GM21528 (cell line): ENCODE measurements around the gene PKM.

Experiments used
- ATAC-seq: cut with Tn5 transposase; IDR thresholded peaks from one replicate; pipeline ENCODE4 v1.9.1; 2021; ENCODE audit warnings: mild to moderate bottlenecking, moderate library complexity; ENCODE audit not compliant: unreplicated experiment, low FRiP score

Gene PKM

GRCh38 chr15:72161361-72162132 is 69.4 kb downstream of the PKM start:
- ATAC-seq = no peak

DNA sequence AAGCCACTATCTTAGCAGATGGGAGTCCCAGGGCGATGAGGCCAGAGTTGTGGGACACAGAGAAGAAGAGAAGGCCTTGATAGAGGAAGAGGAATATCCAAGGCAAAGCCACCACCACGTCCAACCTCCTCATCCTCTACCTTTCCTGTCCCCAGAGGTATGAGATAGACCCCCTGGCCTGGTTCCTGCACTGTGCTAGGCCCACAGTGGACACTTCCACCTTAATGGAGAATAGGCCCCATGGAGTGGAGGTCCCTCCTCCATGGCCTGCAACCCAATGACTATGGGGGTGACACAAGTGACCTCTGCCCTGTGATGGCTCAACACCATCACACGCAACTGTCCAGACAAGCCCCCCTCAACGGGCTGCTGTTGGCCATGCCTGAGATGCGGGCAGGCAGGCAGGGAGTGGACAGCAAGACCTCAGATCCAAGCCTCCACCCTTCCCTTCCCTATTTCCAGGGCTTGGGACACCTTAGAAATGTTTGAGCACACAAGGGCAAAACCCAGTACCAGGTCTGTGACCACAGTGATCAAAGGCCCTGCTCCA is 70.2 kb downstream of the PKM start:
- no peak for ATAC-seq

DNA sequence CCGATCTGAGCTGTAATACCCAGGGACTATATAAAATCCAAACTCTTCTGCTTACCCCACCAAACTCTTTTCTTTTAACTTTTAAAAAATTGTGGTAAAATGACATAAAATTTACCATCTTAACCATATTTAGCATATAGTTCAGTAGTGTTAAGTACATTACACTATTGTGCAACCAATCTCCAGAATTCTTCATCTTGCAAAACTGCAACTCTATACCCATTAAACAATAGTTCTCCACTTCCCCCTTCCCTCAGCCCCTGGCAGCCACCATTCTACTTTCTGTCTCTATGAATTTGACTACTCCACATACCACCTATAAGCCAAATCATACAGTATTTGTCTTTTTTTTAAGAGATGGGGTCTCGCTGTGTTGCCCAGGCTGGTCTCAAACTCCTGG is 74.1 kb downstream of the PKM start:
- no peak for ATAC-seq

DNA sequence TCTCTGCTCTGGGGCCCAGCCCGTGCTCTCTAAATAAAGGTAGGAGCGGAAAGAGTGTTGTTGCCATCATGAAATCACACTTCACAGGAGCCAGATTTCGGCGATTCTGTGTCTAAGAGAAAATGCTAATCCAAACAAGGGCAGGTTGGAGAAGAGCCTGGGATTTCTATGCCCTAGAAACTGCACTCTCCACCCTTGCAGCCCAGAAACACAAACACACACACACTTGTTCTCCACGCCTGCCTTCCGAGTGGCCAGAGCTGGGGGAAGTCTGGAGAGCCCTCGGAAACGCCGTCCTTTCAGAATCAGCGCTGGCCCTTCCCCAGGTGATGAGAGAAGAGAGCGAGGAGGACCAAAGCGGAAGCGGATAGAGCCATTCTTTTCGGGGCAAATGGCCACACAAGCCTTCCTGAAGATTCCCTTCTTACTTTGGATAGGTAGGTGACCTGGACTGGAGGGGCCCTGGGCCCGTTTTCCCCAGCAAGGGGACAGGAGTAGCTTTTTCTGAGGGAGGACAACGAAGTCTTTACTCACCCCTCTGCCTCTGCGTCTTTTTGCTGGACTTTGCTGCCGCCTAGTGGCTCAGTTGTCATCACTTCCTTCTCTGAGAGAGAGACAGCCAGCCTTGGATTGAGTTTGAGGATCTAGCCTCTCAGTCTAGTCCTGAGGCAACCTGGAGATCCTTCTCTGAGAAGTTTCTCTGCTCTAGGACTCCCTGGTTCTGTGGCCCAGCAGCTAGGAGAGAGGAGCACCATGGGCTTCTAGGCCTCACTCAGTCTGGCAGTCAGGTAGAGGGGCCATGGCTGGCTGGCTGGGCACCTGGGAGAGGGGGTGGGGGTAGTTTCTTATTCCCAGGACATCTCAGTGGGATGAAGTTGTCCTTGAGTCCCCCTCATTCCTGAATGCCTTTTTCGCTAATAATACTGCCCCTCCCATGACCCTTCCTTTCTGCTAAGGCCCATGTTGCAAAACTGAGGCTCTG is 75.1 kb downstream of the PKM start:
- ATAC-seq = no peak

DNA sequence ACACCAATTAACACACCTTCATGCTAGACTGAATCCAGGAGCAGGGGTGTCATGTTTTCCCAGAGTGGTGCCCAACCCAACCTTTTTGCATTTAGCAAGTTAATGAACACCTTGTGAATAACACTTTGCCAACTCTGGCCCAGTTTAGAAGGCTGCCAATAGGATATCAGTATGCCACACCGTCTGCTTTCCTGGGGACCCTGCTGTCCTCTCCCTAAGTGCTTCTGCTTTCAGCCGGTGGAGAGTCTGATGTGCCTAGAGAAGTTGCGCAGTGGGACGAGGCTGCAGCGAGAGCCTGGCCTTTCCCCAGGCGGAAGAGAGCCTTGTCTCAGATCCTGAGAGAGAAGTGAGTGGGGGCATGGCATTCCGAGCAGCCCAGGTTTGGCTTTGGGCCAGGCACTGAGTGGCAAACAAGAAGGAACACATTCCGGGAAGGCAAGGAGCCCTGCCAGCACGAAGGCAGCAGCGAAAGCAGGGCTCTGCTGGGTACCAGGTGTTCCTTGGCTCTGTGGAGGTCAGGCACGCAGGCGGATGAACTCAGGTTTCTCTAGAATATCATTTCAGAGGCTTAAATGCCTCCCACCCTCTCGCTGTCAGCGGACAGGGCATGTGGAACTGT is 75.9 kb downstream of the PKM start:
- no peak for ATAC-seq

DNA sequence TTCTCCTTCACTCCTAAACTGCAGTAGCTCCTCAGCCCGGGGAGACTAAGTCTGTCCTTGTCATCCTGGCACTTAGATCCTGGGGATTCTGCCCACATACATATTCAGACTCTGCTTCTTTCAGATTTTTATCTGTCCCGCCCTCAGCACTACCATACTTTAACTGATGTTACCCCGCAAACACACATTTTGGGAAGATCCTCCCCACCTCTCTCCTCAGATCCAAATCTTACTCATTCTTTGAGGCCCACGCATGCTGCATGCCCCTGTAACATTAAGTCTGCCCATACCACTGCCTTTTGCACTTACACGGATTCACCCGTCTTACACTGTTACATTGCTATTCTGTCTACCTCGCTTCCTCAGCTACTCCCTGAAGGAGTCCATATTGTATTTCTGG is 76.7 kb downstream of the PKM start:
- no peak for ATAC-seq

DNA sequence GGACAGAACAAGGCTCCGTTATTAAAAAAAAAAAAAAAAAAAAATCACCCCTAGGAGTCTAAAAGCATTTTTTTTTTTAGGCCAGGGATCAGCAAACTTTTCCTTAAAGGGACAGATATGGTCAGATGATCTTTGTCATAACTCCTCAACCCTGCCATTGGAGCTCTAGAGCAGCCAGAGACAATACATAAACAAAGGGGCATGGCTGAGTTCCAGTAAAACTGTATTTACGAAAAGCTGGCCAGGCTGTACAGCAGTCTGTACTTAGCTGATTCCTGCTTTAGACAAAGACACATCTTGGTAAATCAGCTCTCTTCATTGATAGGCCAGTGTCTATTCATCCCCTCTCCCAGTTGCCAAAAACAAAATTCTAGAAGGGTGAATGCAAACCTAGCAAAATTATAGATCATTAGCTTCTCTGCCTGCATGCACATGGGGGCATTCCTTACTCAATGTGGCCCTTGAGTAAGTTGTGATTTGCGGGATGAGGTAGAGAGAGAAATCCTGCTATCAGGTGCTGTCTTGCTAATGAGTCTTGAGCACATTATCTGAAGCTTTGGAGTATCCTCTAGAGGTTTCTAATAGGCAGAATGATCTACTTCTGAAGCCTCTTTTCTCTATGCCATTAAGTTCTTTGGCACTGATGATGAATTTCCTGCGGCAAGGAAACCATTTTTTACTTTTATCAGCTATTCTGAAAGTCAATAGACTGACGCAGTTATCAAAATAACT is 77.6 kb downstream of the PKM start:
- no peak for ATAC-seq
